Thyroid gland (tissue), 4 donors: ENCODE measurements around the gene COPS9.

Source experiments
- POLR2A ChIP-seq, 2 donors: fragments of 450-650 bp; IDR thresholded peaks; one replicate each; pipeline ENCODE4 v1.6.1; 2017; ENCODE audit warnings: antibody characterized with exemption in 2 of 2, mild to moderate bottlenecking in 2 of 2, moderate library complexity in 1 of 2
- TF ChIP-seq, protein P1 (sequence below), 6 experiments: fragments of 200-600 bp in 3 of 6; fragments of 450-650 bp in 3 of 6; sonication (generic) in 3 of 6; IDR thresholded peaks; one replicate each; pipeline ENCODE4 v1.5.1; 2016 to 2019; ENCODE audit warnings: antibody characterized with exemption in 6 of 6, mild to moderate bottlenecking in 2 of 6, inconsistent platforms in 1 of 6, moderate library complexity in 1 of 6

DNA sequence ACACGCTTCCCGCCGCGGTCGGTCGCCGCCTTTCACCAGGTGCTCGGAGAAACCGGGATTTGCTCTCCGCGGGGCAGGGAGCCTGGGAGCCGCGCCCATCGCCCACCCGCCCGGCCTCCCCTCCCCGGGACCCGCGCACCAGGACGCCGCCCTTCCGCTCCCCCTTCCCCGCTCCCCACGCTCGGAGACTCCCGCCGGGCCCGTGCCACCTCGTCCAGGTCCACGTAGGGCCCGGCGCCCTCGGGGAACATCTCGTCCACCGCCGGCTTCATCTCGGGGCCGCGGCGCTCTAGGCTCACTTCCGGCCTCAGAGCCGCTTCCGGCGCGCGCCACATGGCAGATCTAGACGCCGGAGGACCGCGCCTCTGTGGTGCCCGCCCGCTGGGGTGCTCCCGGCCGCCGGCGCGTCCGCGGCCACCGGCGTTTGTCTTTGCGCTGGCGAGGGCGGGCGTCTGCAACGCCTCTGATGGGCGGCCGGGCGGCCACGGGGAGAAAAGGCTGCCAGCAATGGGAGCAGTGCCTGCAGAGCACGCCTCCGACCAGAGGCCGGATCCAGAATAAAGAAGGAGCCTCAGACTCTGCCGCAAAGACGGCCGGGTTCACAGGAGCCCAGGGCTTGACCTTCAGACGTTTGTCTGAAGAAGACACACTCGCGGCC is at the start of gene COPS9:
- TF ChIP-seq, protein P1, sequence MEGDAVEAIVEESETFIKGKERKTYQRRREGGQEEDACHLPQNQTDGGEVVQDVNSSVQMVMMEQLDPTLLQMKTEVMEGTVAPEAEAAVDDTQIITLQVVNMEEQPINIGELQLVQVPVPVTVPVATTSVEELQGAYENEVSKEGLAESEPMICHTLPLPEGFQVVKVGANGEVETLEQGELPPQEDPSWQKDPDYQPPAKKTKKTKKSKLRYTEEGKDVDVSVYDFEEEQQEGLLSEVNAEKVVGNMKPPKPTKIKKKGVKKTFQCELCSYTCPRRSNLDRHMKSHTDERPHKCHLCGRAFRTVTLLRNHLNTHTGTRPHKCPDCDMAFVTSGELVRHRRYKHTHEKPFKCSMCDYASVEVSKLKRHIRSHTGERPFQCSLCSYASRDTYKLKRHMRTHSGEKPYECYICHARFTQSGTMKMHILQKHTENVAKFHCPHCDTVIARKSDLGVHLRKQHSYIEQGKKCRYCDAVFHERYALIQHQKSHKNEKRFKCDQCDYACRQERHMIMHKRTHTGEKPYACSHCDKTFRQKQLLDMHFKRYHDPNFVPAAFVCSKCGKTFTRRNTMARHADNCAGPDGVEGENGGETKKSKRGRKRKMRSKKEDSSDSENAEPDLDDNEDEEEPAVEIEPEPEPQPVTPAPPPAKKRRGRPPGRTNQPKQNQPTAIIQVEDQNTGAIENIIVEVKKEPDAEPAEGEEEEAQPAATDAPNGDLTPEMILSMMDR (IDR thresholded peaks at IDR 0.05): no peak
- peak in 1 of 2 donors; percentile 69 for TF ChIP-seq POLR2A (IDR thresholded peaks at IDR 0.05)
